SU-DHL-6 (cell line): ENCODE data around the gene VEZT.

Experiments
- H2AFZ ChIP-seq: fragments of 200-600 bp; sonication (generic); 2 replicates; pipeline ENCODE4 v1.6.1; 2014; ENCODE audit warnings: low read depth, mild to moderate bottlenecking, moderate library complexity, mixed read lengths, antibody characterized with exemption, low read length; ENCODE audit not compliant: severe bottlenecking
- H3F3A ChIP-seq: fragments of 200-600 bp; shearing (Covaris generic); 2 replicates; pipeline ENCODE4 v1.6.0; 2016; ENCODE audit warnings: antibody characterized with exemption, mild to moderate bottlenecking; ENCODE audit not compliant: insufficient read depth
- H3K27ac ChIP-seq: fragments of 200-600 bp; sonication (generic); 2 replicates; pipeline ENCODE4 v1.5.1; 2016; ENCODE audit warnings: low read depth, mild to moderate bottlenecking, low read length, moderate library complexity, mixed read lengths
- H3K27me3 ChIP-seq: fragments of 200-600 bp; sonication (generic), shearing (Covaris generic); 2 replicates; pipeline ENCODE4 v1.6.0; 2014; ENCODE audit warnings: mild to moderate bottlenecking, low read length
- H3K36me3 ChIP-seq: fragments of 200-600 bp; sonication (generic); 2 replicates; pipeline ENCODE4 v1.6.1; 2014; ENCODE audit warnings: mild to moderate bottlenecking, low read length, mixed read lengths
- H3K4me2 ChIP-seq: fragments of 300-600, 200-600 bp; shearing (Covaris generic), sonication (generic); 2 replicates; pipeline ENCODE4 v1.6.0; 2014; ENCODE audit warnings: low read length, low read depth, mild to moderate bottlenecking; ENCODE audit not compliant: poor library complexity, severe bottlenecking
- H3K4me3 ChIP-seq: fragments of 200-600 bp; sonication (generic); 2 replicates; pipeline ENCODE4 v1.5.1; 2014; ENCODE audit warnings: antibody characterized with exemption, low read length, mild to moderate bottlenecking, mixed read lengths; ENCODE audit not compliant: insufficient read depth, poor library complexity, severe bottlenecking
- H3K79me2 ChIP-seq: fragments of 200-600 bp; sonication (generic); 2 replicates; pipeline ENCODE4 v1.6.1; 2014; ENCODE audit warnings: mild to moderate bottlenecking, low read length, moderate library complexity; ENCODE audit not compliant: insufficient read depth
- H3K9ac ChIP-seq: fragments of 200-600 bp; sonication (generic); 2 replicates; pipeline ENCODE4 v1.7.0; 2014; ENCODE audit warnings: mild to moderate bottlenecking, low read length
- H3K9me2 ChIP-seq: fragments of 200-600 bp; sonication (generic); replicated peaks from 2 replicates; pipeline ENCODE4 v1.6.1; 2014; ENCODE audit warnings: low read length; ENCODE audit not compliant: insufficient read depth
- H3K9me3 ChIP-seq: fragments of 200-600 bp; sonication (generic); 2 replicates; pipeline ENCODE4 v1.6.1; 2014; ENCODE audit warnings: low read length, mixed read lengths; ENCODE audit not compliant: insufficient read depth
- H4K20me1 ChIP-seq: fragments of 200-600 bp; sonication (generic); 2 replicates; pipeline ENCODE4 v1.6.1; 2014; ENCODE audit warnings: low read depth, mild to moderate bottlenecking, antibody characterized with exemption, low read length, moderate library complexity, mixed read lengths
- CTCF ChIP-seq: fragments of 200-600 bp; sonication (generic); IDR thresholded peaks from one replicate; pipeline ENCODE4 v1.5.1; 2017; ENCODE audit warnings: antibody characterized with exemption, mild to moderate bottlenecking, low read length, moderate library complexity; ENCODE audit not compliant: insufficient read depth, poor library complexity, severe bottlenecking
- EZH2phosphoT487 ChIP-seq: fragments of 200-600 bp; sonication (generic), shearing (Covaris generic); conservative IDR thresholded peaks from 2 replicates; pipeline ENCODE4 v1.6.1; 2018; ENCODE audit warnings: mild to moderate bottlenecking, antibody characterized with exemption, low read length, moderate library complexity, mixed read lengths

The VEZT gene

GRCh38 chr12:95337146-95337545 lies 119.5 kb downstream of the VEZT start:
- Histone ChIP-seq H3K36me3 (no peaks in the 10 kb centered on the region), H3K9ac (no peak overlapping the region), H4K20me1 (no peaks in the 10 kb centered on the region), H3K27ac (no peak overlapping the region), H3K9me2 (no peaks in the 10 kb centered on the region), H3K4me2 (no peak overlapping the region), H3K4me3 (no peak overlapping the region), H3K27me3 (no peaks in the 10 kb centered on the region), H2AFZ (no peak overlapping the region), H3F3A (no peaks in the 10 kb centered on the region), H3K9me3 (no peaks in the 10 kb centered on the region), H3K79me2 (no peaks in the 10 kb centered on the region)
- TF ChIP-seq CTCF (no peak), EZH2phosphoT487 (no peak)

DNA sequence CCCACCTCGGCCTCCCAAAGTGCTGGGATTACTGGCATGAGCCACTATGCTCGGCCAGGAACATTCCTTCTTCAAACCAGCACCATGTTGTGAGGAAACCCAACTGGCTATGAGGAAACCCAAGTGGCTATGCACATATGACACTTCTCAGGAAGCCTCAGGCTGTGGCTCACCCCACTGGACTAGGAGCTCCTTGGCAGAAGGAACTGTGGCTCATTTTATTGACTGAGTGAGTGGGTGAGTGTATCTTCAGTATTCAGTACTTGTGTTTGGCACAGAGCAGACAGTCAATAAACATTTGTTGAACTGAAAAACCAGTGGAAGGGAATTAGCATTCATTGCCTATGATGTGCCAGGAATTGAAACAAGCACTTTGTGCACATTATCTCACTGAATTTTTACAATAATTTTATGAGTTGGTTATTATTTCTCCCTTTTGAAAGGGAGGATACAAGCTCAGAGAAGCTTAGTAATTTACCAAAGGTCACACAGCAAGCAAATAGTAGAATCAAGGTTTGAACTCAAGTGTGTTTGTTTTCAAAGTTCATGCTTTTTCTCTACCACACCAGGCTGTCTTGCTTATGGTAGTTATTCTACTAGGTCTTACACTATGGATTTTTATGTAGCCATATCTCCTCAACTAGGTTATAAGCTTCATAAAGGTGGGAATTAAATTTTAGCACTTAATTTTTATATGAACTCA lies 121.6 kb downstream of the VEZT start:
- TF ChIP-seq EZH2phosphoT487 (no peak), CTCF (no peak)
- Histone ChIP-seq H3F3A (no peaks in the 10 kb centered on the region), H3K9me3 (no peaks in the 10 kb centered on the region), H3K9ac (no peak overlapping the region), H3K27ac (no peak overlapping the region), H3K79me2 (no peaks in the 10 kb centered on the region), H3K9me2 (no peaks in the 10 kb centered on the region), H3K36me3 (no peaks in the 10 kb centered on the region), H2AFZ (no peak overlapping the region), H4K20me1 (no peaks in the 10 kb centered on the region), H3K4me2 (no peak overlapping the region), H3K27me3 (no peaks in the 10 kb centered on the region), H3K4me3 (no peak overlapping the region)

GRCh38 chr12:95342008-95342407 lies 124.4 kb downstream of the VEZT start:
- Histone ChIP-seq H3K9me3 (no peaks in the 10 kb centered on the region), H3K36me3 (no peaks in the 10 kb centered on the region), H3K4me3 (no peak overlapping the region), H3K27me3 (no peaks in the 10 kb centered on the region), H4K20me1 (no peaks in the 10 kb centered on the region), H3K4me2 (no peak overlapping the region), H3K79me2 (no peaks in the 10 kb centered on the region), H3F3A (no peaks in the 10 kb centered on the region), H3K9me2 (no peaks in the 10 kb centered on the region), H2AFZ (no peak overlapping the region), H3K9ac (no peak overlapping the region), H3K27ac (no peak overlapping the region)
- TF ChIP-seq CTCF (no peak), EZH2phosphoT487 (no peak)
